Measurements from ENCODE around the gene LIG3. TPM values are rescaled to one million over a fixed set of nuclear protein-coding genes. Genes with fewer than 3 reads are reported as not detected.
"Not testable (repeated sequence)": the region's sequence is repeated elsewhere in the genome, so short reads cannot be mapped to it uniquely, and the experiment has no call there.

LIG3 gene
- total RNA-seq, 1 donor from 2014 or later = 65.7 TPM

DNA sequence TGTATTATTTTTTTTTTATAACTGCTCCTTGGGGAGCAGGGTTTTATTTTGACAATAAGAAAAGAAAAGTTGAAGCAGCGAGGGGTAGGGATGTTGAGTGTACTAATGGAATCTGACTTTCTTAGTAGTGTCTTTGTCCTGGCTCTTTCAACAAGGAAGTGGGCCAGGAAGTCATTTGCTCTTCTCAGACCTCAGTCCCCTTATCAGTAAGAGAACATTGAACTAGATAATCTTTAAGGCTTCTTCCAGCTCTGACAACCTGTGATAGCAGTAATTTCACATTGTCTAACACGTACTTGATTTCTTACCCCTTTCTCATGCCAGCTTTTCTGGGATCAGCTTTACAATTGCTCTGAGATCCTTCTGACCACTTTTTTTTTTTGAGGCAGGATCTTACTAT lies 8.3 kb downstream of the LIG3 start:
- no peak overlapping the region for H3K4me3 Mint-ChIP-seq (ENCODE audit: low read depth)
- peaks cover 82% of the 10 kb centered on the region for H3K36me3 Mint-ChIP-seq (ENCODE audit: low read depth)
- H3K27me3 Mint-ChIP-seq (ENCODE audit: low read depth) = no peaks in the 10 kb centered on the region
- no peaks in the 10 kb centered on the region for H3K9me3 Mint-ChIP-seq
- H3K27ac Mint-ChIP-seq = no peak overlapping the region
- intact Hi-C loops (cut with micrococcal nuclease) = no loop called here
- no peak for DNase-seq (ENCODE audit: low spot score)
- H3K4me1 Mint-ChIP-seq (ENCODE audit: low read depth) = peaks cover 16% of the 10 kb centered on the region

DNA sequence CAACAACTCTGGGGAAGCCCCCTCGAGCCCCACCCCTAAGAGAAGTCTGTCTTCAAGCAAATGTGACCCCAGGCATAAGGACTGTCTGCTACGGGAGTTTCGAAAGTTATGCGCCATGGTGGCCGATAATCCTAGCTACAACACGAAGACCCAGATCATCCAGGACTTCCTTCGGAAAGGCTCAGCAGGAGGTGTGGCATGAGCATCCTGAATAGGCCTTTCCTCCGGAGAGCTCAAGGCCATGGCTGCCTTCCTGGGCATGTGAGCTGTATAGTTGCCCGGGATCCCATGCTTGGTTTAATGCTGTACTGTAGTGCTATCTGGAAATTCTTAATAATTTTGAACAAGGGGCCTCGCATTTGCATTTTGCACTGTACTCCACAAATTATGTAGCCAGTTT lies 9.2 kb downstream of the LIG3 start:
- peaks cover 9% of the 10 kb centered on the region for H3K4me1 Mint-ChIP-seq (ENCODE audit: low read depth)
- intact Hi-C loops (cut with micrococcal nuclease) = no loop called here
- no peaks in the 10 kb centered on the region for H3K9me3 Mint-ChIP-seq
- no peaks in the 10 kb centered on the region for H3K27me3 Mint-ChIP-seq (ENCODE audit: low read depth)
- peaks cover 80% of the 10 kb centered on the region for H3K36me3 Mint-ChIP-seq (ENCODE audit: low read depth)
- no peak overlapping the region for H3K4me3 Mint-ChIP-seq (ENCODE audit: low read depth)
- no peak for DNase-seq (ENCODE audit: low spot score)
- H3K27ac Mint-ChIP-seq = no peak overlapping the region

DNA sequence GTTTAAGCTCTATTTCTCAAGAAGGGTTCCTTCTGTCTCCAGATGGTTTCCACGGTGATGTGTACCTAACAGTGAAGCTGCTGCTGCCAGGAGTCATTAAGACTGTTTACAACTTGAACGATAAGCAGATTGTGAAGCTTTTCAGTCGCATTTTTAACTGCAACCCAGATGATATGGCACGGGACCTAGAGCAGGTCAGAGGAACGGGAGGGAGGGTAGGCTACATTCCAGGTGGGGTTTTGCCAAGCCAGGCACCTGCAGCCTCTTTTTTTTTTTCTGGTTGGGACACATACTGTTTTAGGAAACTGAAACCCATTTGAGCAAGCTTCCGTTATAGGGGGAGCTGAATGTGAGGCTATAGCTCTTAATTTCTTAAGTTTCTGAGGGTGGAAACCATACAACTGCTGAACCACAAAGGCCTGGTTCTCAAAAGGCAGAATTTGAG lies 10.6 kb downstream of the LIG3 start:
- Mint-ChIP-seq H3K4me1 (ENCODE audit: low read depth) (peaks cover 9% of the 10 kb centered on the region), H3K27me3 (ENCODE audit: low read depth) (no peaks in the 10 kb centered on the region), H3K4me3 (ENCODE audit: low read depth) (no peak overlapping the region), H3K9me3 (no peaks in the 10 kb centered on the region), H3K36me3 (ENCODE audit: low read depth) (peaks cover 84% of the 10 kb centered on the region), H3K27ac (no peak overlapping the region)
- no peak for DNase-seq (ENCODE audit: low spot score)
- intact Hi-C loops (cut with micrococcal nuclease) = no loop called here

DNA sequence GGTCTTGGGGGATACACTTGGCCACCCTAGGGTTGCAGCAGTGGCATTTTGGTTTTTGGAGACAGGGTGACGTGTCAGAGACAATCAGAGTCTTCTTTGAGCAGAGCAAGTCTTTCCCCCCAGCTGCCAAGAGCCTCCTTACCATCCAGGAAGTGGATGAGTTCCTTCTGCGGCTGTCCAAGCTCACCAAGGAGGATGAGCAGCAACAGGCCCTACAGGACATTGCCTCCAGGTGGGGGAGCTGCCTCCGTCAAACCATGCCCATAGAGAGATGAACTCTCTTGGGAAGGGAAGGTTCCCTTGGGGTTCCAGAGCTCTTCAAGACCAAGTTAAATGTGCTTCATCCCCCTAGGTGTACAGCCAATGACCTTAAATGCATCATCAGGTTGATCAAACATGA lies 11.3 kb downstream of the LIG3 start:
- intact Hi-C loops (cut with micrococcal nuclease) = no loop called here
- Mint-ChIP-seq H3K4me3 (ENCODE audit: low read depth) (no peak overlapping the region), H3K36me3 (ENCODE audit: low read depth) (peaks cover 84% of the 10 kb centered on the region), H3K9me3 (no peaks in the 10 kb centered on the region), H3K4me1 (ENCODE audit: low read depth) (peaks cover 9% of the 10 kb centered on the region), H3K27me3 (ENCODE audit: low read depth) (no peaks in the 10 kb centered on the region), H3K27ac (no peak overlapping the region)
- DNase-seq (ENCODE audit: low spot score) = no peak

DNA sequence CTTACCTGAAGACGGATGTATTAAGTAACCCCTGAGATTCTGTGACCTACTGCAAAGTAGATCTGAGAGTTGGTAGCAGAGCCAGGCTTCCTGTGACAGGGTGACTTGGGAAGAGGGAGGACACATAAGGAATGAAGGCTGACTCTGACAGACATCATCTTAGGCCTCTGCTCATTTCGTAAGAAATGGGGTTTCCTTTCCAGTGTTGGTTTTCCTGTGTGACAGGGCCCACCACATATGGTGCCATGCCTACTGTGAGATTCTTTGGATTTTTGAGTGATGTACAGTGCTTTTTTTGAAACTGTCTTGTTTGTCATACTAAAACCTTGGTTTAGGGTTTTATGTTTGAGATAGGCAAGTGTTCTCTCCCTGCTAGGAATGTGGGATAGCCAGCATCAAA lies 12.7 kb downstream of the LIG3 start:
- peaks cover 9% of the 10 kb centered on the region for H3K4me1 Mint-ChIP-seq (ENCODE audit: low read depth)
- no peak overlapping the region for H3K4me3 Mint-ChIP-seq (ENCODE audit: low read depth)
- H3K27ac Mint-ChIP-seq = no peak overlapping the region
- no peaks in the 10 kb centered on the region for H3K9me3 Mint-ChIP-seq
- intact Hi-C loops (cut with micrococcal nuclease) = no loop called here
- peaks cover 79% of the 10 kb centered on the region for H3K36me3 Mint-ChIP-seq (ENCODE audit: low read depth)
- DNase-seq (ENCODE audit: low spot score) = no peak
- no peaks in the 10 kb centered on the region for H3K27me3 Mint-ChIP-seq (ENCODE audit: low read depth)

DNA sequence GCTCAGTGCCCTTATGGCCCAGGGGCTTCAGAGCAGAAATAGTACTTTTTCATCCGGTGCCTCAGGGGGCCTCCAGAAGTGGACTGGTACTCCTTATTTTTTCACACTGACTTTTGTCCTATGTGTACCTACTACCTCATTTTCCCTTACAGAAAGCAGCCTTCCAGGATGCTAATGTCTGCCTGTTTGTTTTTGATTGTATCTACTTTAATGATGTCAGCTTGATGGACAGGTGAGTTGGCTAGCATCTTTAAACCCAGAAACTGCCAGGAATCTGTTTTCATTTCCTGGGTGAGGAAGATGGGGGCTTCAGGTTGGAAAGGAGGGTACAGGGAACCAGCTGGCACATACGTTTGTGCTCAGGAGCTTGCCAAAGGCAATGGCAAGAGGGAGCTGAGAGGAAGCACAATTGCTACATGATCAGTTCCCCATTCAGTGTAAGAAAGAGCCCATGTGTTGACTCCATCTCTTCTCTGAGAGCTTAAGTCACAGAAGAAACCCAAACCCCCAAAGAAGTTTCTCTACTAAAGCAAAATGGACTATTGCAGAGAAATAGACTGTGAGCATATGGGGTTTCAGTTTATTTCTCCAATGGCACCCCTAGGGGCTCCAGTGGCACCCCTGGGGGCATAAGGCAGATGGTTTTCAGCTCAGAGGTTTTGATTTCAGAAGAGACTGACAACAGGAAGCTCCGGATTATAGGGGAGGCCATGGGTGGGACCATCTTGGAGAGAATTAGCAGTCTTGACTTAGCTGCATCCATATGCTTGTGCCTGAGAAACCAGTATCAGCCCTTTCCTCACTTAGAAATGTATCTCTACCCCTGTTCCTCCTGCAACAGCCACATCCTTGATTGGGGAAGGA lies 16.3 kb downstream of the LIG3 start:
- Mint-ChIP-seq H3K9me3 (no peaks in the 10 kb centered on the region), H3K36me3 (ENCODE audit: low read depth) (peaks cover 70% of the 10 kb centered on the region), H3K27ac (no peak overlapping the region), H3K4me3 (ENCODE audit: low read depth) (no peak overlapping the region), H3K27me3 (ENCODE audit: low read depth) (no peaks in the 10 kb centered on the region), H3K4me1 (ENCODE audit: low read depth) (peaks cover 7% of the 10 kb centered on the region)
- no peak for DNase-seq (ENCODE audit: low spot score)
- intact Hi-C loops (cut with micrococcal nuclease) = no loop called here

DNA sequence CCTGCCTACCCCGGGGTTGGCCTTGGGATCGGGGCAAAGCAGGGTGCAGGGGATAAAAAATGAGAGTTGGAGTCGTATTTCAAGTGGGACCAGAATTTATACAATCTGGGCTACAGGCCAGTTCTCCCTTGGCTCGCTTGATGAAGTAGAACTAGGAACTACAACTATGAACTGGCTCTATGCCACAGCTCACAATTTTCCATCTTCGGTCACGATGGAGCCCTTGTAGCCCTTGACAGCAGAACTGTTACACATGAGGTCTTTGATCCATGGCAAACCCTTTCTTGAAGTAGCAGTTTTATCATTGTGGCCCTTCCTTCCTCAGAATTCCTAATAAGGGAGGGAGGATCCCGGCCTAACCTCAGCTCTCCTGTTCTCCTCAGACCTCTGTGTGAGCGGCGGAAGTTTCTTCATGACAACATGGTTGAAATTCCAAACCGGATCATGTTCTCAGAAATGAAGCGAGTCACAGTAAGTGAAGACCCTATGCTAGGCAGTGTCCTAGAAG lies 17.1 kb downstream of the LIG3 start:
- no peaks in the 10 kb centered on the region for H3K9me3 Mint-ChIP-seq
- DNase-seq (ENCODE audit: low spot score) = no peak
- H3K27ac Mint-ChIP-seq = no peak overlapping the region
- H3K27me3 Mint-ChIP-seq (ENCODE audit: low read depth) = no peaks in the 10 kb centered on the region
- intact Hi-C loops (cut with micrococcal nuclease) = no loop called here
- H3K36me3 Mint-ChIP-seq (ENCODE audit: low read depth) = peaks cover 70% of the 10 kb centered on the region
- H3K4me1 Mint-ChIP-seq (ENCODE audit: low read depth) = peaks cover 7% of the 10 kb centered on the region
- H3K4me3 Mint-ChIP-seq (ENCODE audit: low read depth) = no peak overlapping the region

DNA sequence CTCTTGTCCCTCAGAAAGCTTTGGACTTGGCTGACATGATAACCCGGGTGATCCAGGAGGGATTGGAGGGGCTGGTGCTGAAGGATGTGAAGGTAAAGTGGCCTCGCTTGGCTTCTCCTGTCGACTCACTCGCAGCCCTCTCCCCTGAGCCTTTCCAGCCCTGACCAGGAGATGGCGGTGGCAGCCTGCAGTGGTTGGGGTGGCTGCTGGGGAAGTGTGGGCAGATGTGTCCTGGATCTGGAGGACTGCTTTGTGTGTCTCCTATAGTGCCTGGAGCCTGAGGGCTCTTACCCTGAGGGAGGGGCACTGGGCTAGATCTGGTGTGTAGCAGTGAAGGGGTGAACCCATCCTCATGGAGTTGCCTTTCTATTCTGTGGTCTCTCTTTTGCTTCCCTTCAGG lies 17.9 kb downstream of the LIG3 start:
- peak; percentile 70 for DNase-seq (ENCODE audit: low spot score)
- peaks cover 6% of the 10 kb centered on the region for H3K4me1 Mint-ChIP-seq (ENCODE audit: low read depth)
- intact Hi-C loops (cut with micrococcal nuclease) = loop anchor here (1.0 kb wide), 2 partner anchors 91 to 121 kb away; partner anchors contain the start of gene RAD51D
- peak overlapping the region; percentile 57 for H3K27ac Mint-ChIP-seq
- H3K36me3 Mint-ChIP-seq (ENCODE audit: low read depth) = peaks cover 68% of the 10 kb centered on the region
- H3K27me3 Mint-ChIP-seq (ENCODE audit: low read depth) = no peaks in the 10 kb centered on the region
- H3K9me3 Mint-ChIP-seq = no peaks in the 10 kb centered on the region
- no peak overlapping the region for H3K4me3 Mint-ChIP-seq (ENCODE audit: low read depth)

DNA sequence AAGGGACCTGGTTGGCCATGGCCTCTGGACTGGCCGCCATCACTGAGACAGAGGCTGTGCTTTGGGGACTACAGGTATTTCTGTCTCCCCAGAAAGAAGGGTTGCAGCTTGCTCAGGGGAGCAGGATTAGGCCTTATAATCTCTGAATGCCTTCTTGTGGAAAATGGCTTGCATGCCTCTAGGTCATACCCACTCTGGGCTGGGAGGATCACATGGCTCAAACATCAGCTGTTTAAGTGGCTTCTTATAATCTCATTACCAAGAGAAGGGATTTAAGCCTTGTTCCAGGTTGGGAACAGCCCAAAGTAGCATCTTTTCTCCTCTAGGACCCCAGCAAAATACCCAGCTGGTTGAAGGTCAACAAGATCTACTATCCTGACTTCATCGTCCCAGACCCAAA lies 19.1 kb downstream of the LIG3 start:
- no peak overlapping the region for H3K27ac Mint-ChIP-seq
- no peak overlapping the region for H3K4me3 Mint-ChIP-seq (ENCODE audit: low read depth)
- no peaks in the 10 kb centered on the region for H3K27me3 Mint-ChIP-seq (ENCODE audit: low read depth)
- H3K4me1 Mint-ChIP-seq (ENCODE audit: low read depth) = peaks cover 6% of the 10 kb centered on the region
- intact Hi-C loops (cut with micrococcal nuclease) = no loop called here
- H3K9me3 Mint-ChIP-seq = no peaks in the 10 kb centered on the region
- DNase-seq (ENCODE audit: low spot score) = no peak
- H3K36me3 Mint-ChIP-seq (ENCODE audit: low read depth) = peaks cover 68% of the 10 kb centered on the region

DNA sequence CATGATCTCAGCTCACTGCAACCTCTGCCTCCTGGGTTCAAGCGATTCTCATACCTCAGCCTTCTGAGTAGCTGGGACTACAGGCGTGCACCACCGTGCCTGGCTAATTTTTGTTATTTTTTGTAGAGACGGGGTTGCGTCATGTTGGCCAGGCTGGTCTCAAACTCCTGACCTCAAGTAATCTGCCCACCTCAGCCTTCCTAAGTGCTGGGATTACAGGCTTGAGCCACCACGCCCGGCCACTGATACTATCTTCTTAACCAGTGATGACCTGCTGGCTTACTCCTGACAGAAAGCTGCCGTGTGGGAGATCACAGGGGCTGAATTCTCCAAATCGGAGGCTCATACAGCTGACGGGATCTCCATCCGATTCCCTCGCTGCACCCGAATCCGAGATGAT lies 20.7 kb downstream of the LIG3 start:
- H3K4me3 Mint-ChIP-seq (ENCODE audit: low read depth); H3K27ac Mint-ChIP-seq; H3K4me1 Mint-ChIP-seq (ENCODE audit: low read depth); DNase-seq (ENCODE audit: low spot score); H3K9me3 Mint-ChIP-seq; intact Hi-C loops (cut with micrococcal nuclease); H3K27me3 Mint-ChIP-seq (ENCODE audit: low read depth): not testable (repeated sequence)
- H3K36me3 Mint-ChIP-seq (ENCODE audit: low read depth) = peaks cover 70% of the 10 kb centered on the region

DNA sequence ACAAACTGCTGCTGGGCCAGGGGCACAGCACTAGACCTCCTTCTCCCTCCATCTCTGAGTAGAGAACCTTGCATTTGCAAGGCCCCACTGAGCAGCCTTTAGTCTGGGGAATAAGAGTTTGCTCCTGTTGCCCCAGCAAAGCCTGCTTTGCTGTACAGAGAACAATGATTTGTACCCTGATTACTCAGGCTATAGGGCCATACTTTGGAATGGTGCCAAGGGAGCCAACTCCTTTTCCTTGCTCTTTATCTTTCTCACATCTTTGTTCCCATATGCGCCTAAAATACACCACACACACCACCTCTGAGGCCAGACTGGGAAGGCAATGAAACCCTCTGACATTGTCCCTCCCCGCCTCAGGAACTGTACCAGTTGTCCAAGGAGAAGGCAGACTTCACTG lies 21.2 kb downstream of the LIG3 start:
- DNase-seq (ENCODE audit: low spot score) = no peak
- no peaks in the 10 kb centered on the region for H3K27me3 Mint-ChIP-seq (ENCODE audit: low read depth)
- no peak overlapping the region for H3K27ac Mint-ChIP-seq
- H3K4me3 Mint-ChIP-seq (ENCODE audit: low read depth) = no peak overlapping the region
- H3K9me3 Mint-ChIP-seq = no peaks in the 10 kb centered on the region
- intact Hi-C loops (cut with micrococcal nuclease) = no loop called here
- peaks cover 64% of the 10 kb centered on the region for H3K36me3 Mint-ChIP-seq (ENCODE audit: low read depth)
- peaks cover 6% of the 10 kb centered on the region for H3K4me1 Mint-ChIP-seq (ENCODE audit: low read depth)

DNA sequence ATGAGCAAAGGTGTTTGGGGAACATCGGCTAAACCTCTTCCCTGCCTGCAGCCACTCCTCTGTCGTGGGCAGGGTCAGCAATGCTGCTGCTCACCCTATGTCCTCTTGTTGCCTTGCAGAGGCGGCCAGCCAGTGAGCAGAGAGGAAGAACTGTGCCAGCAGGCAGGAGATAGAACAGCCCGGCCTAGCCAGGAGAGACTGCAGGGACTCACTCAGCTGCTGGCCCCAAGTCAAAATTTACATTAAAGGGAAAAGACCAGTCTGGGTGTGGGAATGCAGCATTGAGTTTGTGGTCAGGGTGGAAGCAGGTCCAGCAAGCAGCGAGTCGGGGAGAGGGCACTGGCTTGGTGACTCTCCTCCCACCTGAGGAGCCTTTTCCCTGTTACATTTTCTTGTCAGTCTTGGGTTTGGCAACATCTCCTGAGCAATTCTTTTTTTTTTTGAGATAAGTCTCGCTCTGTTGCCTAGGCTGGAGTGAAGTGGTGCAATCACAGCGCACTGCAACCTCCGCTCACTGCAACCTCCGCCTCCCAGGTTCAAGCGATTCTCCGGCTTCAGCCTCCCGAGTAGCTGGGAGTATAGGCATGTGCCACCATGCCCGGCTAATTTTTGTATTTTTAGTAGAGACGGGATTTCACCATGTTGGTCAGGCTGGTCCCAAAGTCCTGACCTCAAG lies 22.7 kb downstream of the LIG3 start:
- no peaks in the 10 kb centered on the region for H3K9me3 Mint-ChIP-seq
- peaks cover 68% of the 10 kb centered on the region for H3K36me3 Mint-ChIP-seq (ENCODE audit: low read depth)
- DNase-seq (ENCODE audit: low spot score) = no peak
- no peak overlapping the region for H3K27ac Mint-ChIP-seq
- no peaks in the 10 kb centered on the region for H3K27me3 Mint-ChIP-seq (ENCODE audit: low read depth)
- H3K4me3 Mint-ChIP-seq (ENCODE audit: low read depth) = no peak overlapping the region
- intact Hi-C loops (cut with micrococcal nuclease) = no loop called here
- peaks cover 4% of the 10 kb centered on the region for H3K4me1 Mint-ChIP-seq (ENCODE audit: low read depth)

DNA sequence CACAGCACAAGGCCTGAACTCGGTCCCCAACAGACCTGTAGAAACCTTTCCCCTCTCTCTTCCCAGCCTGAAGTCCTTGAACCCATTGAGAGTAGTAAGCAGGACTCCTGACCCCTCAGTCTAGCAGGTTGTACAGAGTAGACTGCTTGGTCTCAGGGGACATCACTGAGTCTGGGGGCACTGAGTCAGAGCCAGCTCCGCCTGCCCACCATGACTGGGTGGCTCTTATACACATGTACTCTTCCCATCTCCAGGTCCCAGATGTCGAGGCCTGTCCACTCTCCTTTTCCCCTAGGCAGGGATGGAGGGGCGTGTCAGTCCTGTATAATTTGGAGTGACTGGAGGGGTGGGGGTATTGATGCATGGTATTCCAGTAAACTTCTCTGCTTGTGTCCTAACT lies 23.5 kb downstream of the LIG3 start:
- intact Hi-C loops (cut with micrococcal nuclease) = no loop called here
- peaks cover 66% of the 10 kb centered on the region for H3K36me3 Mint-ChIP-seq (ENCODE audit: low read depth)
- H3K27ac Mint-ChIP-seq = no peak overlapping the region
- DNase-seq (ENCODE audit: low spot score) = no peak
- H3K4me1 Mint-ChIP-seq (ENCODE audit: low read depth) = no peaks in the 10 kb centered on the region
- H3K4me3 Mint-ChIP-seq (ENCODE audit: low read depth) = no peak overlapping the region
- no peaks in the 10 kb centered on the region for H3K9me3 Mint-ChIP-seq
- no peaks in the 10 kb centered on the region for H3K27me3 Mint-ChIP-seq (ENCODE audit: low read depth)
